GM11168 (cell line): ENCODE data around the gene LILRB5.

ENCODE experiments used
- in situ Hi-C: fragments of 300-500 bp; cut with MboI; formaldehyde crosslinking; loops from one replicate; pipeline ENCODE4 v1.12.0; 2022; ENCODE audit warnings: low sequenced_read_pairs; ENCODE audit not compliant: unreplicated experiment

The LILRB5 gene

DNA sequence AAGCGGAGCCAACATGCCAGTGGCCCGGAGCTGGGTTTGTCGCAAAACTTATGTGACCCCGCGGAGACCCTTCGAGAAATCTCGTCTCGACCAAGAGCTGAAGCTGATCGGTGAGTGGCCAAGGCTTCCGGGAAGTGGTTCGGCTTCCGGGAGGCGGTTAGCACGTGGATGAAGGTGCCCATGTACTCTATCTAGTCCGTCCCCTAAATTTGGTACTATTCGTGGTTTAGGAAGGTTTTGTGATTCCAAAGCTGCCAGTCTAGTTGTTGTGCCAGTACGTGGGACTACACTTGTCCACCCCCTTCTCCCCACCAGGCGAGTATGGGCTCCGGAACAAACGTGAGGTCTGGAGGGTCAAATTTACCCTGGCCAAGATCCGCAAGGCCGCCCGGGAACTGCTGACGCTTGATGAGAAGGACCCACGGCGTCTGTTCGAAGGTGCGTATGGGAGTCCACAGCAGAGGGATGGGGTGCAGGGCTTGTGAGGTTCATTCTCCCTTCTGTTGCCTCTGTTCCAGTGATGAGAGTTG is 55.8 kb downstream of the LILRB5 start:
- in situ Hi-C loops, result no loop called here
